Body of pancreas (tissue), 4 donors: ENCODE data around the gene AQP12B.

Experiments used
- POLR2A ChIP-seq, 3 donors: fragments of 450-650 bp; IDR thresholded peaks; one replicate each; pipeline ENCODE4 v1.6.1; 2016; ENCODE audit warnings: antibody characterized with exemption in 3 of 3, mild to moderate bottlenecking in 2 of 3
- TF ChIP-seq, protein P1 (sequence below), 7 experiments: fragments of 450-650 bp in 4 of 7; fragments of 200-600 bp in 3 of 7; sonication (generic) in 3 of 7; IDR thresholded peaks; one replicate each; pipeline ENCODE4 v1.5.1; 2016 to 2019; ENCODE audit warnings: antibody characterized with exemption in 7 of 7

DNA sequence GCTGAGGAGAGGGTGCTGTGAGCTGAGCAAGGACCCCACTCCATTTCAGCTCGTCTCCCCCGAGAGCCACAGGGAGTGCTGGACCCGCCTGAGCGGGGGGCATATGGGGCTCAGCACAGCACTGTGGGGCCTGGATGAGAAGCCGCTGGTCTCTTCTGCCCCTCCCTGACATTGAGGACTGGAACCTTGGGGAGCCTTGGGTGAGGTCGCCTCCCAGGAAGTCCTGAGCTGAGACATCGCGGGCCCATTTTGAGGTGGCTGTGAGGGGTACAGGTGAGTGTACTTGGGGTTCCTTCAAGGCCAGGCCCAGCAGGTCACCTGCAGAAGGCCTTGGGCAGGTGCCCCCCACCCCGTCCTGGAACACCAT is 5.9 kb upstream of the AQP12B start:
- TF ChIP-seq, protein P1, sequence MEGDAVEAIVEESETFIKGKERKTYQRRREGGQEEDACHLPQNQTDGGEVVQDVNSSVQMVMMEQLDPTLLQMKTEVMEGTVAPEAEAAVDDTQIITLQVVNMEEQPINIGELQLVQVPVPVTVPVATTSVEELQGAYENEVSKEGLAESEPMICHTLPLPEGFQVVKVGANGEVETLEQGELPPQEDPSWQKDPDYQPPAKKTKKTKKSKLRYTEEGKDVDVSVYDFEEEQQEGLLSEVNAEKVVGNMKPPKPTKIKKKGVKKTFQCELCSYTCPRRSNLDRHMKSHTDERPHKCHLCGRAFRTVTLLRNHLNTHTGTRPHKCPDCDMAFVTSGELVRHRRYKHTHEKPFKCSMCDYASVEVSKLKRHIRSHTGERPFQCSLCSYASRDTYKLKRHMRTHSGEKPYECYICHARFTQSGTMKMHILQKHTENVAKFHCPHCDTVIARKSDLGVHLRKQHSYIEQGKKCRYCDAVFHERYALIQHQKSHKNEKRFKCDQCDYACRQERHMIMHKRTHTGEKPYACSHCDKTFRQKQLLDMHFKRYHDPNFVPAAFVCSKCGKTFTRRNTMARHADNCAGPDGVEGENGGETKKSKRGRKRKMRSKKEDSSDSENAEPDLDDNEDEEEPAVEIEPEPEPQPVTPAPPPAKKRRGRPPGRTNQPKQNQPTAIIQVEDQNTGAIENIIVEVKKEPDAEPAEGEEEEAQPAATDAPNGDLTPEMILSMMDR (IDR thresholded peaks at IDR 0.05) = no peak
- no peak for TF ChIP-seq POLR2A (IDR thresholded peaks at IDR 0.05)
